ENCODE results near the gene ACER3.
"Not testable (repeated sequence)": the region's sequence is repeated elsewhere in the genome, so short reads cannot be mapped to it uniquely, and the experiment has no call there.

Gene ACER3

GRCh38 chr11:76837696-76838677, 22.7 kb upstream of the ACER3 start:
- DNase-seq = no peak

DNA sequence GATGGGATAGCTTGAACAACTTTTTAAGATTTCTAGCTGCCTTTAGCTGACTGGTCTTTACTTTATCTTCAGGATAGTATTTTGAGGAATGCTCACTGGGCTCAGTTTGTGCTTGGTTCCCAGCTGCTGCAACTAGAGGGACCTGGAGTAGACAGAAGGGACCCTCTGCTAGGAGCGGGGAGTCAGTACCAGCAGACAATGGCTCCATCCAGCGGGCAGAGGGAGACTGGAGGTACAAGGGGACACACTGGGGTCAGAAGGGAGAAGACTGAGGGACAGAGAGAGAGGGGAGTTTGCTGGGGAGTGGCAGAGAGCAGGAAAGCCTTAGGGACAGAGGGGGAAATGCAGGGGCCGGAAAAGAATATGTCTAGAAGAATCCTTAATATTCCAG, 22.0 kb upstream of the ACER3 start:
- DNase-seq = no peak

DNA sequence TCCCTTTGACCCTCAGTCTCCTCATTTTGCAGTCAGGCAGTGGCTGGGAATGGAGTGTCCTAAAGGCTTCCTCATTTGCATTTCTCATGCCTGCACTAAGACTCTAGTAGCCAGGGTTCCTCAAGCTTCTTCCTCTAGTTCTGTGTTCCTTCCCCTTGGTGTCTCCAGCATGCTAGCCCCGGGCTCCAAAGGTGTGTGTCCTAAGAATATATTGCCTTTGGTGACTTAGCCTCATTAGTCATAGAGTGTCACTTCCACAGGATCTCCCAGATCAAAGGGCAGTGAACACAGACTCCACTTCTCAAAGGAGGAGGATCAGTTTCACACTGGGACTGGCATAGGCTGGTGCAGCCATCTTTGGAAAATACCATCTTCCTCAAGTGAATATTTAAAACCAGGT, 21.4 kb upstream of the ACER3 start:
- no peak for DNase-seq

GRCh38 chr11:76841923-76842452, 18.7 kb upstream of the ACER3 start:
- DNase-seq = no peak

GRCh38 chr11:76843907-76844306, 16.8 kb upstream of the ACER3 start:
- no peak for DNase-seq

DNA sequence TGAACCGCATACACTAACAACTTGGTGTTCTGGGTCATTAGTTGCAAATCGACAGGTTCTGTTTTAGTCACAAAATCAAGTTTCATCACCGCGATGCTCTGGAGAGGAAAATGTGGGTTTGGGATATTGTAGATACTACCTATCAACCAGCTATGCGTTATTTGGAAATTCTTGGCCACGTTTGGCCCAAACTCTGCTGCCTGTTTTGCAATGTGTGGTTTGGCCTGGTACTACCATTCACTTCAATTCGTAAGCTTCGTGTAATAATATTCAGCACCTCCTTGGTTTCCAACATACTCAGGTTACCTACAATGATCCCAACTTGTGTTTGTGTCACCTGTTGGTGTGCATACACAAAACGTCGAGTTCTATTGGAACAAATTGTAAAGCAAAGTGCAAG, 16.2 kb upstream of the ACER3 start:
- DNase-seq = no peak

DNA sequence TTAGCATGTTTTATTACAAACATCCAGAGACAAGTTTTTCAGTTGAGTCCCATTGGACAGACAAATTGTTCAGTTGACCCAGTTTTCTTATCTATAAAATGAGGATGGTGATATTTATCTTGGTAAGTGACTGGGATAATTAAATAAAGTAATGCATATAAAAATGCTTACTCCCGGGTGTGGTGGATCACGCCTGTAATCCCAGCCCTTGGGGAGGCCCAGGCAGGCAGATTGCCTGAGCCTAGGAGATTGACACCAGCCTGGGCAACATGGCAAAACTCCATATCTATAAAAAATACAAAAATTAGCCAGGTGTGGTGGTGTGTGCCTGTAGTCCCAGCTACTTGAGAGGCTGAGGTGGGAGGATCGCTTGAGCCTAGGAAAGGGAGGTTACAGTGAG, 15.6 kb upstream of the ACER3 start:
- DNase-seq = no peak

GRCh38 chr11:76846441-76846840, 14.3 kb upstream of the ACER3 start:
- DNase-seq = no peak

GRCh38 chr11:76849376-76849775, 11.3 kb upstream of the ACER3 start:
- DNase-seq = no peak

- DNase-seq = no peak
Observed at GRCh38 chr11:76850130-76850529, 10.6 kb upstream of the ACER3 start.

DNA sequence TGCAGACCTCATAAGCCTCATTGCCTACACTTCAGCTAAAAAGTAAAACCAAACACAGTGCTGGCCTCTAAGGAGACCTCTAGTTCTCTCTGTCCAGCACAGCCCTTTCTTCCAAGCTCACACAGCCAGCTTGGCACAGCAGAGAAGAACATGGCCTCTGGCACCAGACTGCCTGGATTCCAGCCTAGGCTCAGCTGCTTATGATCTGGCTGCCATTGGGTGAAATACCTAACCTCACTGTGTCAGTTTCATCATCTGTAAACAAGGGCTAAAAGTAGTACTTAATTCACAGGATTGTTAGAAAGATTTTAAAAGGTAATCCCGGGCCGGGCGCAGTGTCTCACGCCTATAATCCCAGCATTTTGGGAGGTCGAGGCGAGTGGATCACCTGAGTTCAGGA, 9.9 kb upstream of the ACER3 start:
- no peak for DNase-seq

GRCh38 chr11:76854709-76855108, 6.0 kb upstream of the ACER3 start:
- DNase-seq = no peak

DNA sequence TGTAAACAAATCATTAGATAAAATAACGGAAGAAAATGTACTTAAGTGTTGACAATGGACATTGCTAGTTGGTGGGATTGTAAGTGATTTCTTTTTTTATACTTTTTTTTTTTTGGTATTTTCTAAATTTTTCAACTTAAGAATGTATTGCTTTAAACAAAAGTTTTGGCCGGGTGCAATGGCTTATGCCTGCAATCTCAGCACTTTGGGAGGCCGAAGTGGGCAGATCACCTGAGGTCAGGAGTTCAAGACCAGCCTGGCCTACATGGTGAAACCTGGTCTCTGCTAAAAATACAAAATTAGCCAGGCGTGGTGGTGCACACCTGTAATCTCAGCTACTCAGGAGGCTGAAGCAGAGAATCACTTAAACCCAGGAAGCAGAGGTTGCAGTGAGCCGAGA, 5.0 kb upstream of the ACER3 start:
- DNase-seq = not testable (repeated sequence)

DNA sequence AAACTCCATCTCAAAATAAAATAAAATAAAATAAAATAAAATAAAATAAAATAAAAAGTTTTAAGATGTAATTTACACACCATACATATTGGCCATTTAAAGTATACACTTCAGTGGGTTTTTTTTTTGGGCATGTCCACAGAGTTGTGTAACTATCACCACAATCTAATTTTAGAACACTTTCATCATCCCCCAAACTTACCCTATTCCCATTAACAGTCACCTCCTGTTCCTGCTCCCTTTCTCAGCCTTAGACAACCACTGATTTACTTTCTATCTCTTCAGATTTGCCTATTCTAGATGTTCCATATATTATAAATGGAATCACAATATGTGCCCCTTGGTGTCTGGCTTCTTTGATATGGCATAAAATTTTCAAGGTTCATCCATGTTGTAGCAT, 4.6 kb upstream of the ACER3 start:
- DNase-seq = no peak

GRCh38 chr11:76856571-76856970, 4.1 kb upstream of the ACER3 start:
- no peak for DNase-seq

DNA sequence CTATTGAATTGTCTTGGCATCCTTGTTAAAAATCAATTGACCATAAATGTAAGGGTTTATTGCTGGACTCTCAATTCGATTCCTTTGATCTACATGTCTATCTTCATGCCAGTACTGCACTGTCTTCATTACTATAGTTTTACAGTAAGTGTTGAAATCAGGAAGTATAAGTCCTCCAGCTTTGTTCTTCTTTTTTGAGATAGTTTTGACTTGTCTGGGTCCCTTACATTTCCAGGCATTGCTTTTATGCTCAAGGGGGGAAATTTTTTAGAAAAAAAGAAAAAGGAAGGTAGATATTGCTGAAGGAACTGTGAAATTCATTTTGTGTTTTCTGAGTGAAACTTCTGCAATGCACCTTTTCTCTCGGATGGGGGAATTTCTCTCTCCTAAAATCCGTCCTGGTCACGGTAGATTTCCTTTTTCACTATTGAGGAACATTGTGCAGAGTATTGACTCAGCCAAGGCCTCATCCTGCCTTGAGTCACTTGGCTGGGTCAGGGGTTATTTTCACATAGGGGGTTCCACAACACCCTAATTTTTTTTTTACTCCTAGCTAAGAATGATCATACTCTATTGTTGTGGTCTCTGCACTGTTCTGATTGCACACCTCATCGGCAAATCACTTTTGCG, 2.8 kb upstream of the ACER3 start:
- DNase-seq = no peak

- DNase-seq = no peak
Observed at GRCh38 chr11:76859708-76860227, 950 bp upstream of the ACER3 start.

GRCh38 chr11:76861490-76861953, 804 bp downstream of the ACER3 start:
- no peak for DNase-seq

DNA sequence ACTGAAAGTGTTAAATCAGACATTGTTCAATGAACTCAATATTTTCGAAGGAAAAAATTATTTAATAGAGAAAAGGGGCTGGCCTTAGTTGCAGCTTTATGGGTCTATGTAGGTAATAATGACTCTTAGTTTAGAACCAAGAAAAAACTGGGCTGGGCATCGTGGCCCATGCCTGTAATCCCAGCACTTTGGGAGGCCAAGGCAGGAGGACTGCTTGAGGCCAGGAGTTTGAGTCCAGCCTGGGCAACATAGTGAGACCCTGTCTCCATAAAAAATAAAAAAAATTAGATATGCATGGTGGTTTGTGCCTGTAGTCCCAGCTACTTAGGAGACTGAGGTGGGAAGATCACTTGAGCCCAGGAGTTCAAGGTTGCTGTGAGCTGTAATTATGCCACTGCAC, 2.1 kb downstream of the ACER3 start:
- DNase-seq = not testable (repeated sequence)

DNA sequence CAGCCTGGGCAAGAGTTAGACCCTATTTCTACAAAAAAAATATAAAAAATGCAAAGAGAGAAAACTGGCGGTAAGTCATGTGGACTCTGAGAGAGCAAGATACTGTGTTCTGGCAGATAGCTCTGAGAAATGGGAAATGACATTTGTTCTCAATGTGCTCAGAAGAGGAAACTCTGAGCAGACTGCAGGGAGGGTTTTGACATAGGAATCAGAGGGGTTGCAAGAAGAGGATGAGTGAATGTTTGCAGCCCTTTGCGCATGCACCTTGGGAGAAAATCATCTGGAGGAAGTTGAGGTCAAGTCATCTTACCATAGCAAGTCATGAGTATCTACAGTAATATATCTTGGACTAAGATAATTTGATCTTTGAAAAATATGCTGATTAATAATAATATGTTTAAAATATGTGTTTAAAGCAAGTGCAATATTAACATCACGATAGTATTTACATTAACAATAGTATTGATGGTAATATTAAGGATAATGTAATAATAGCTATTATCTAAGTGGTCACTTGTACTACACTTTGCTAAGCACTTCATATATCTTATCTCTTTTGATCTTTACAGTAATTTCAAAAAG, 2.6 kb downstream of the ACER3 start:
- DNase-seq = no peak

- no peak for DNase-seq
Observed at GRCh38 chr11:76872959-76873827, 12.5 kb downstream of the ACER3 start.

DNA sequence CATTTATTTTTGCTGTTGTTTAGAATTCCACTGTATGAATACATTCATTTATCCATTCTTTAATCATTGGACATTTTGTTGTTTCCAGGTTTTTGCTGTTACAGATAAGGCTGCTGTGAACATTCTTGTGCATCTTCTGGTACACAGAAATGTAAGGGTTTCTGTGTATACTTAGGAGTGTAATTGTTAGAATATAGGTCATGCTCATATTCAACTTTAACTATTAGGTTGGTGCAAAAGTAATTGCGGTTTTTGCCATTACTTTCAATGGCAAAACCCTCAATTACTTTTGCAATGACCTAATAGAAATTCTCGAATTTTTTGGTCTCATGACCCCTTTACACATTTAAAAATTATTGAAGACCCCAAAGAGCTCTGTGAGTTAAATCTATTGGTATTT, 17.3 kb downstream of the ACER3 start:
- DNase-seq = no peak

Measured in activated CD8-positive, alpha-beta memory T cell treated with anti-CD3 and anti-CD28 coated beads, Interleukin-2, amount 50 U/mL, for 48 hours (primary cell).